Panc1 (cell line): ENCODE measurements around the gene POLN.

ENCODE experiments used
- POLR2AphosphoS5 ChIP-seq: IDR thresholded peaks from 2 replicates; pipeline ENCODE4 v1.6.1; 2012; ENCODE audit warnings: mild to moderate bottlenecking, low read depth, low read length, moderate library complexity
- REST ChIP-seq, 2 experiments: IDR thresholded peaks; 2 replicates each; pipeline ENCODE4 v1.6.1; 2011 to 2012; ENCODE audit warnings: low read depth in 2 of 2, control low read depth in 1 of 2, low read length in 1 of 2, mild to moderate bottlenecking in 1 of 2, moderate library complexity in 1 of 2; ENCODE audit not compliant: insufficient read depth in 1 of 2
- SIN3A ChIP-seq: IDR thresholded peaks from 2 replicates; pipeline ENCODE4 v1.6.1; 2012; ENCODE audit warnings: low read depth, mild to moderate bottlenecking, low read length, moderate library complexity, borderline replicate concordance; ENCODE audit not compliant: insufficient read depth
- TF ChIP-seq, protein P1 (sequence below): fragments of 450-650 bp; IDR thresholded peaks from 2 replicates; pipeline ENCODE4 v1.5.1; 2017; ENCODE audit warnings: mild to moderate bottlenecking

- TF ChIP-seq, protein P1, sequence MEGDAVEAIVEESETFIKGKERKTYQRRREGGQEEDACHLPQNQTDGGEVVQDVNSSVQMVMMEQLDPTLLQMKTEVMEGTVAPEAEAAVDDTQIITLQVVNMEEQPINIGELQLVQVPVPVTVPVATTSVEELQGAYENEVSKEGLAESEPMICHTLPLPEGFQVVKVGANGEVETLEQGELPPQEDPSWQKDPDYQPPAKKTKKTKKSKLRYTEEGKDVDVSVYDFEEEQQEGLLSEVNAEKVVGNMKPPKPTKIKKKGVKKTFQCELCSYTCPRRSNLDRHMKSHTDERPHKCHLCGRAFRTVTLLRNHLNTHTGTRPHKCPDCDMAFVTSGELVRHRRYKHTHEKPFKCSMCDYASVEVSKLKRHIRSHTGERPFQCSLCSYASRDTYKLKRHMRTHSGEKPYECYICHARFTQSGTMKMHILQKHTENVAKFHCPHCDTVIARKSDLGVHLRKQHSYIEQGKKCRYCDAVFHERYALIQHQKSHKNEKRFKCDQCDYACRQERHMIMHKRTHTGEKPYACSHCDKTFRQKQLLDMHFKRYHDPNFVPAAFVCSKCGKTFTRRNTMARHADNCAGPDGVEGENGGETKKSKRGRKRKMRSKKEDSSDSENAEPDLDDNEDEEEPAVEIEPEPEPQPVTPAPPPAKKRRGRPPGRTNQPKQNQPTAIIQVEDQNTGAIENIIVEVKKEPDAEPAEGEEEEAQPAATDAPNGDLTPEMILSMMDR, result no peak
- TF ChIP-seq POLR2AphosphoS5, result no peak
- TF ChIP-seq SIN3A, result no peak
- TF ChIP-seq REST (IDR thresholded peaks at IDR 0.05; ENCODE audit: insufficient read depth in 1 of 2, low read depth in 2 of 2, low read length in 1 of 2), result no peak
These were observed 193.9 kb downstream of the POLN start for GRCh38 chr4:2047781-2048581.
